NCI-H526 (cell line): ENCODE measurements around the gene ARHGEF6.
A peak's percentile ranks its signal among the peaks of the same experiment; 100 is the strongest.

Source experiments
- DNase-seq, 2 experiments: peaks; one replicate each; lab custom pipeline; 2025; lab: John Stamatoyannopoulos, UW

Gene ARHGEF6

DNA sequence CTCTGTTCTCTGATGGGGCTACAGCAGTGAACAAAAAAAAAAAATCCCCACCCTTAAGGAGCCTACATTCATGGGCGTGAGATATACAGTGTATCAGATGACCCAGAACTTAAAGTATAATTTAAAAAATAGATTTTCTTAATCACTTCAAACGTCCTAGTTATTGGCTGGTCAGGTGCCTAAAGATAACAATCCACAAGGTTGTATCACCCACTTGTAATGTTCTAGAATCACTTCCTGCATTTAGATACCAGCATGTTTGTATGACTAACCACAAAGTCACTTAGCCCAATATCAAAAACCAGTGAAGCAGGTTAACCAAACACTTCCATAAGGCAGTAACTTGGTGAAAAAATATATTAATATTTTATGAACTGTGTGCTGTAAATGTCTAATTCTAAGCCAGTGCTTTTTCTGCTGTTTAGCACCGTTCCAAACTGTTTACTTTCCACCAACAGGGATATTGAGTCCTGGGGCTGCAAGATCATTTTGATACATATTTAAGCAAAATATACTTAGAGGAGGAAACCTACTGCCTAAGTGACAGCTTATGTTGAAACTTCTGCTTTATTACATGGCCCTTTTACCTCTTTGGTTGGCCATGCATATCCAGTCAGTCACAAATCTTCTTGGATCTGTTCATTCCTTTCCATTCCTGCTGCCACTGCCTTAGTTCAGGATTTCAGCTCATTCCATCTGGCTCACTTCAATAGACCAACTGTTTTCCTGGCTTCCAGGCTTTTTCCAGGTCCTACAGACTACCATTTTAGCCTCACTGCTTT, 89.5 kb downstream of the ARHGEF6 start:
- DNase-seq: no peak

DNA sequence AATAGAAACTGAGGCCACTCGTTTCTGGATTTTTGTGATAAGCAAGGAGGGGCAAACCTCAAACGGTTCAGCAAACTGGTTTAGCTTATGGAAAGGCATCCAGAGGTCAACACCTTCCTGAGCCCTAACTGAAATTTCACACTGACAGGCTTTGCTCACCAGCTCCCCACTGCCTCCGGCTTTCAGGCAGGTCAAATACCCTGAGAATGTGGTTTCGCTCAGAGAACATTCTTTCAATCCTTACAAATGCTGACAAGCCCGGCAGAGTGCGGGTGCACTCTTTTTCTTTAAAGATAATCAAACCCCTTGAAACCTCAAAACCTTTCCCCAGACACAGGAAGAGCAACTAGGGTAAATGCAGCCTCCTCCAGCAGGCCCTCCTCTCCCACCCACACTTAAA, 91.3 kb downstream of the ARHGEF6 start:
- no peak for DNase-seq

DNA sequence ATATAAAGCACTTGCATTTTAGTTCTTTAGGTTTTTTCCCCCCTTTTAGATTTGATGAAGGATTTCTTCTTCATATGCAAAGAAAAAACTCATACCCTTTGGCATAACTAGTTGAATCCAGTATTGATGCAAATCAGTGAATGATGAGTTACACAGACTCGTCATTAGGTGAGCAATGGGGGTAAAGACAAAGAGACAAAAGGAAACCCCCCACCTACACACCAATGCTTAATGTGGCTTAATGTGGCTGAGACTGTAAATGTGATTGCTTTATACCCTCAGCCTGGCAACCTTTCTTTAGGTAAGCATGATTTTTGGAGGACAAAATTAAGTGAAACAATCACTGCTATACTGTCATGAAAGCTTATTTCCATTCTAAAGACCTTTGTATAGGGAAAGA, 93.3 kb downstream of the ARHGEF6 start:
- DNase-seq: peak in 1 of 2 experiments; percentile 5

DNA sequence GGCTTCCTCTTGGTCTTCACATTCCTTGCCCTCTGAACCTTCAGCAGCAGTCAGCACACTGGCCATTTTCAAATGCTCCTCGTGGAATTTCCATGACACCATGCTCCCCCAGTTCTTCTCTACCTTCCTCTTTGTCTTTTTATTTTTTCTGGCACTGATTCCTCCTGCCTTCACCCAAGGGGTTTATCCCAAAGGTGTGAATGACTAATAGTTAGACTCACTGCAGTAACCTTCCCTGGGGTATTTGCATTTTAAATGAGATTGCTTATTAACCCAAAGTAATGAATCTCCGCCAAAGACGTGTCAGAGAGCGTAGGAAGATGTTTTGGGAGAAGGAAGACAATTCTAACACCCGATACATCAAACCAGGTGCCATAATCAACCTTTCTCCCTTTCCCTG, 96.6 kb downstream of the ARHGEF6 start:
- no peak for DNase-seq

DNA sequence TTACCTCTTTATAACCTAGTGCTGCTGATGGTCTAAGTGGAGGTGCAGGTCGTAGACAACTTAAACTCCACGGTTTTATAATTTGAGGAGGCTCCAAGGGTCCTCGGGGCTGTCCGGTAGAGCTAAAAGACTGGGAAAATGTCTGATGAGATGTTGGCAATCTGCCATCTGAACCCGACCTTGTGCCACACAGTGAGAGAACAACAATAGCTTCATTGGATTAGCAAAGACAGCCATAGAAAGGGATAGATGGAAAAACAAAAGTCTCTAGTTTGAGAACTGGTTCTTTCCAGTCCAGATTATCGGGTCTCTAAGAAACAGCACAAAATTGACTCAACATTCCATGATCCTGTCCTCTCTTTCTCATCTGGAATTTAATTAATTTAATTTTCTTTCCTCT, 101.2 kb downstream of the ARHGEF6 start:
- DNase-seq: no peak

DNA sequence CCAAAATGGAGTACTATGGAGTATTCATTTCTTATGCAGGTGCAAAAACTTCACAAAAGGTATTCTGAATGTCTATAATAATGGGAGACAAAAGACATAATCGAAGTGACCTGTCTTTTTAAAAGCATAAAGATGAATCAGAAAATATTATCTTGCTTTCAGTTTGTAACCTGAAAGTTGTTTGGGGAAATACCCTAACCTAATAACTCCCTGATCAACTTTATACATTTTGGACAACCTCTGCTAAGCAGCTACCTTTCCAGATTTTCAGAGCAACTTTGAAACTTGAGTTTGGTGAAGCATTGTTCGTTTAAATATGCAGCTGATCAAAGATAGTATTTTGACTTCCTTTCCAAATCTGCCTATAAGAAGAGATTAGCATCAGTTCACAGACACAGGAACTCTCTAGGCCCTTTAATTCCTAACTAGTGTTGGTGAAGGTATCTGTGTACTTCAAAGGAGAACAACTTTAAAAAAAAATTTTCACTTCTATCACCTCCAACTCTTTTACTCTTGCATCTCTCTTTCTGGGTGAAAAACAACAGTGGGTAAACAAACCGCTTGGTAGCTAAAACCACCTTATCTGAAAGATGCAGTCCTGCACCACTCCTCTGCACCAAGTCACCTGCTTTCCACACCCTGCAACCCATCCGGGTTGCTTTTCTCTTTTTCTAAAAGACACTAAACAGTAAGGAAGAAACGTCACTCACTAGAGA, 106.3 kb downstream of the ARHGEF6 start:
- DNase-seq: no peak

DNA sequence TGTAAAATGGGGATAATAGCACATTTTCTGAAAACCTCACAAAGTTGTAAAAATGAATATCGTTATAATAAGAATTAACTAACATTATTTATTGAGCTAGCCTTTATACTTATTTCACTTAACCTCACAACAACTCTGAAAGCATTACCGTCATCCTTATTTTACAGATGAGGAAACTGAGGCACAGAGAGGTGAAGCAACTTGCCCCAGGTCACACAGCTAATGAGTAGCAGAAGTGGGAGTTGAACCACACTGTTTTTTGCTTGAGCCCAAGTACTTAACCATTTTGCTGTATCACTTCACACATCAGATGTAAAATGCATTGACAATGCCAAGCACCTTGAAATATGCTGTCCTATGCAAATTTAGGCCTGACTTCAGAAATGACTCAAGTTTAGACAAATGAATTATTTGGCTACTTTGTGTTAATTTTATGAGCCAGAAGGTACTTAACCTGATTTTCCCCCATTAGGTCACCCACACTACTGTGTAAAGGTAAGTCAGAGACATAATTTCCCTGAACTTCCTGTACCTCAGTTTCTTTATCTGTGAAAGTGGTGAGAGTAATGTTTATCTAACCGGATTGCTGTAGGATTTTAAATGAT, 109.6 kb downstream of the ARHGEF6 start:
- no peak for DNase-seq

DNA sequence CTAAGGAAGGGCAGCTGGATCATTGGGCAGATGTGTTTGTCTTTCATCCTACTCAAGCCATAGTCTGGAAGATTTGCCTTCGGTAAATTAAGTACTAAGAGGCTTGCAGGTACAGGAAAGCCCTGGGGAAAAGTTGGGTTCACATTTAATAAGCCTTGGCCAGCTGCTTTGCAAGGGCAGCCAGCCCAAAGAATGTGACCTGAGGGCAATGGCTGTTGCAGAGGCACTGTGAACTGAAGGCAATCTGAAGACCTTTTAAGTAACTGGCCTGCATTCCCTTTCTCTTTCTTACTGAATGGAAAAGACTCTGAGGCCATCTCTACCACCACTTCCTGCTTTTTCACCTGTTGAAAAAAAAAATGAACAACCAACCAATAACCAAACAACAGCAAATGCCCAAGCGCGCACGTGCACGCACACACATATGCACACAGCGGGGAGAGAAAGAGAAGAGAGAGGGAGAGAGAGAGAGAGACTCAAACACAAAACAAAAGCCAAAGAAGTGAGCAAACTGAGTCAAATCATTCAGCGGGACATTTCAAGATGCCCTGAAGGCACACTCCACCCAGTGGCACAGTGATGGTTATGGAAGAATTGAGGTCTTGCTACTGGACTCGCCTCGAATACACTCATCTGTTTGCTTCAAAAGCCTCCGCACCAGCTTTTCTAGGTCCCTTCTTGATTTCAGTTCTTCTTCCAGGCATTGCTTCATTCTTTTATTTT, 113.1 kb downstream of the ARHGEF6 start:
- DNase-seq: no peak

DNA sequence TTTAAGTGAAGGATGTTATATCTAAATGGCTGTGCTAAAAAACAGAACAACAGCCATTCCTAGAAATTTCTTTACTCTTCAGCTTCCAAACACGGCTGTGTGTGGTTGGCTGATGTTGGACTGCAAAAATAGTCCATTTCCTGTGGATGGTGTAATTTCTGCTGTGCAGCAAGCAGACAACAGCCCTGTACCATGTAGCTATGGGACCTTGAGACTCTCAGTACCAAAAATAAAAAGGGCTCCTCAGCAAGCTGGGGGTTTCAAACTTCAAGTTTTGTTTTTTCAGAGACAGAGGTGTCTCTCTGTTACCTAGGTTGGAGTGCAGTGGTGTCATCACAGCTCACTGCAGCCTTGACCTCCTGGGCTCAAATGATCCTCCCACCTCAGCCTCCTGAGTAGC, 114.6 kb downstream of the ARHGEF6 start:
- no peak for DNase-seq

DNA sequence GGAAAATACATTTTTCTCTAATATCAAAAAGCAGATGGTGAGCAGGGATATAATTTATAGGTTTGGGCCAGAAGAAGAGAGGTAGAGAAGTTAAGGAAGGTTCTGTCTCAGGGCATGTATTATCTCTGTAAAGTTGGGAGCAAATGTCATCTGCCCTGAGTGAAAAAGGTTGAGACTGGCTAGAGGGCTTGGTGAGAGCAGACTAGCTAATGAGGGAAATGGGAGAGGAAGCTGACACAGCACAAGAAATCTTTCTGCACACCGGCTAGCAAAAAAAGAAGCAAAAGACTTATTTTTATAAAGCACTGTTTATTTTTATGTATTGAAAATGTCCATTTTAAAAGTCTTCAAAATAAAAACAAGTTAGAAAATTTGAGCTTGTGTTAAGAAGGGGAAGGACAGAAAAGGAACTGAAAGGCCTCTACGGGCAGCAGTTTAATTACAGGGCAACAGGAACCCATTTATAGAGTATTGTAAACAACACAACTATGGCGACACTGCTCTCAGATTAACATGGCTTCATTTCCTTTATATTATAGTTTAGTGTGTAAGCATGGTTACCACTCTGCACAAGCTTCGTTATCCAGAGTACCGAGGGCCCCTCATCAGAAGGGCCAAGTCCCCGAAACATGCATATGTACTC, 115.4 kb downstream of the ARHGEF6 start:
- no peak for DNase-seq

DNA sequence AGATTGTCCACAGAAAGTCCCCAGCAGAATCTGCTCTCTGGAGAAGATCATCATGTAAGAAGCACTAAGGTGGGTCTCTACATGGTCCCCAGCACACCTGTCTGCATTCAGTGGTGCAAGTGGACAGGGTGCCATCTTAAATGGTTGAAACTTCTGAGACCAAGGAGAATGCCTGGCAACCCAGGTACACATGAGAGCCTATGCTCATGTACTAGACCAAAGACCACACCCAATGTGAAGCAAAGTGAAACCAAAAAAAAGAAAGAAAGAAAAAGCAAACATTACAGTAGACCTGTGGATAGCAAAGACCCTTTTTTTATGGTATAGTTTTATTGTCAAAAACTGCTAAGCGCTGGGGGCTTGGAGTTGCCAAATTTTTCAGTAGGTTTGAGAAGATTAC, 117.8 kb downstream of the ARHGEF6 start:
- DNase-seq: no peak

DNA sequence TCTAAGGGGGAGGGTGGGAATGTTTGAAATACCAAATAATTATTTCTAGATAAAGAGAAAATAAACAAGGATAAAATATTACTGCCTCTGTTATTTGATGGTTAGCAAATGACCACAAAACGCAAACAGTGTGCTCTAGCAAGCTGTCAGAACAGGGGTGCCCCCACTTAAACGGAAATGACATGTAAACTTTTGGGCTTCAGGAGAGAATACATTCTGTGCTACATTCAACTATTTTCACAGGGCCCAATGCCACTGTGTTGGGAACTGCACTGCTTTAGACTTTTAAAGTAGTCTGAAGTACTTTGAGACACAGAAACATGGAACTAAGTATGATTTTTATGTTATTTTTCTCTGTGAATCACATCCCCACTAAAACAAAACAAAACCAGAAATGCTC, 118.6 kb downstream of the ARHGEF6 start:
- no peak for DNase-seq

DNA sequence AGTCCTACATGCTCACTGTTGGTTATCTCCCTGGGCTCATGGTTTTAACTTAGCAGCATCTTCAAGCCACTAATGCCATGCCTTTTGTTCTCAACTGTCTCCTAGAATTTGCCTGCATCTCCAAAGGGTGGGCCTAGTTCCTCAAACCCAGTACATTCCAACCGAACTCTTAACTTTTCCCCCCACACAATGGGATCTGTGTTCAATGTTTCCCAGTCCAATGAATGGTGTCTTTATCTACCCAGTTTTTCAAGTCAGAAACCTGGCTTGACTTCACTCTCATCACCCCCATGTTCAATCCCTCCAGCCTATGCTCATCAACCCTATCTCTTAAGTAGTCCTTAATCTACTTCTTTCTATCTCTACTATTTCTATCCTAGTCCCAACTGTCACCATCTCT, 119.8 kb downstream of the ARHGEF6 start:
- DNase-seq: no peak

DNA sequence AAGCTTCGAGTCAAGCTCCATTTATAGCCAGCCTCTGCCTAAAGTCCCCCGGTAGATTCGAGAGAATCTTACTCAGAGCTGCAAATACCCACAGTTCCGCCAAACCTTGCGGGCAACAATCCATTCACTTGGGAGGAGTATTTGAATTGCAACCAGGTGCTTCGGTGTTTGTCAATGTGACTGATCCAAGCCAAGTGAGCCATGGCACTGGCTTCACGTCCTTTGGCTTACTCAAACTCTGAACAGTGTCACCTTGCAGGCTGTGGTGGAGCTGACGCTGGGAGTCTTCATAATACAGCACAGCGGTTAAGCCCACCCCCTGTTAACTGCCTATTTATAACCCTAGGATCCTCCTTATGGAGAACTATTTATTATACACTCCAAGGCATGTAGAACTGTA, 121.6 kb downstream of the ARHGEF6 start:
- no peak for DNase-seq

DNA sequence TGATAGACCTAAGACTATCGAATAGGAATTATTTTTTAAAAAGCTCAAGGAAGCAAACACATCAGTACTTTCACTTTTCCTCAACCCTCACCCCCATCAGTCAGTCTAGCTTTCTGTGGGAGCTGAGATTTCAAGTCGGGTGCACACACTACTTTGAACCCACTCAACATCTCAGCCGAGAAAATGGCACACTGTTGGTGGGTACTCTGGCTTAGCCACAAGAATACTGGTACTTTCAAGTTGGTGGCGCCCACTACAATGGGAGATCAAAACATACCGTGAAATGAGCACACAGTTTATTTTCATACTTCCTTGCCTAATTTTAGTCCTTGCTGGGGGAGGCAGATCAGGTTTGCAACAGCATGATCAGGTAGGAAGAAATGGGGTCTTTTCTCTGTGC, 122.6 kb downstream of the ARHGEF6 start:
- DNase-seq: no peak

DNA sequence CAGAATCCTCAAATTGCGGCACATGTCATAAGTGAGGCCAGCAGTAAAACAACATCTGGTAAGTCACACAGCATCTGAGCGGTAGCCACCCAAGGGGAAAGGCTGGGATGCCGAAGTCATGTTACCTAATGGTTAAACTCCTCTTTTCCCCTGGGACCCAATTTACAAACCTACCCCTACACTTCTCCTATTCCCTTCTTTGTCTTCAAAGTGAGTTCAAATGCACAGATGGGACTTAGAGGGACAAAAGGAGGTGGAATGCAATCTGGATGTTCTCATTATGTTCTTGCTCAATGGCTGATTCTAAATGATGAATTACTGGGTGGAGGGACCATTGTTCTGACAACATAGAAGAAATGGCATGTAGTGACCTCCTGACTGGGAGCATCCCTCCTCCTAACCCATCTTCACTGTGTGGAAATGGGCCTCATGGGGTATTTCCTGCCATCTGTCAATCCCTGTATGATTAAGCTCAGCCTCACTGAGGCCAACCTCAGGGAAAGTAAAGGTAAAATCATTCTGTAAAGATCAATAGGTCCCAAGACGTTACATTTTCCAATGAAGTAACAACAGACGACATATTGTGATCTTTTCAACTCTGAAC, 124.3 kb downstream of the ARHGEF6 start:
- DNase-seq: no peak

DNA sequence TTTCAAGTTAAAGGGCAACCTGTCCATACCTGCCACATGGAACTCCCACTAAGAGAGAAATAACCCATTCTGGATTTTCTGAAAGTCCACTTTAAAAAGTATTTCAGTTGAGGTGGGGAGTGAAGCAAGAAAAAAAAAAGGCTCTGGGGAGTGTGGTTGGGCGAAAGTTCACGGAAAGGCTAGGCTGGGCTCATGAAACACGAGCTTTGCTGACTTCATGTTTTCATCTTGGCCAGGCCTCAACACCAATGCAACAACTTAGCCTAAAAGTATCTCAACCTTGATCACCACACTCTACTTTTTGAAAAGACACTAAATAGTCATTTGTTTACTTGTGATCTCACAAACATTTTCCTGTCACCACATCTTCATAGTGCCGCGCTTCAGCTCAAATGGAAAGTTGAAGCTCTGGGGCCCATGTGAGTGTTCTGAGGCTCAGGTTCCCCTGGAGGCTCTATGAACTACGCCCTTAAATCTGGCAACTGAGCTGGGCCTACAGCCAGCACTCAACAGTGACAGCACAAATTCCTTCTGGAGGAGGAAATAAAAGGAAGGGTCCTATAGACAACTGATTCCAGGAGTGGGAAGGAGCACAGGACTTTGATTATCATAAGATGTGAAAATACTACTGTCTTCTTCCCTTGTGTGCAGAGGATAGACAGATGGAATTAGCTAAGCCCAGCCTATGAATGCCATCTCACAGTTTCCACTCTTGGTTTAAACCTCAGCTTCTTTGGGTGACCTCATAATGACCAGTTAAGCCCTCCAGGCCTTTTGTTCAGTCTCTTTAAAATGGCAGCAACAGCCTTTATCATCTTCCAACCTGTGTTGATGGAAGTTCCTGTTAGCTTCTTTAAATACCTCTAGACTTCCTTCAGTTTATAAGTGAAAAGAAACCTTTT, 127.7 kb downstream of the ARHGEF6 start:
- DNase-seq: no peak

DNA sequence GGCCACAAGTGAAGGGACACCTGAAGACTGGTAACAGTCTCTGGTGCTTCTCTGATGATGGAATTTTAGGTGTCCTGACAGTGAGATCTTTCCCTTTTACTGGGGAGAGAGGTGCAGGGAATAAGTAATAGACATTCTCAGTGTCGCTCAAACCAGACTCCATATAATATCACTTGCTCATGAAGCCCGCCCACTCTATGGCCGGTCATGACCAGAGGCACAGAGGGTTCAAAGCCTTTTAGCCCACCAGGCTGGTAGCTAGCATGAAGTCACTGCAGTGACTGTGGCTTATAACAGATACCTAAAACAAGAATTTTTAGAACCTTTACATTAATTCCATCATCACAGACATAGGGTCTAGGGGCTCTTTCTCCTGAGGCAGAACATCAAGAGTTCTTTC, 129.9 kb downstream of the ARHGEF6 start:
- DNase-seq: no peak

DNA sequence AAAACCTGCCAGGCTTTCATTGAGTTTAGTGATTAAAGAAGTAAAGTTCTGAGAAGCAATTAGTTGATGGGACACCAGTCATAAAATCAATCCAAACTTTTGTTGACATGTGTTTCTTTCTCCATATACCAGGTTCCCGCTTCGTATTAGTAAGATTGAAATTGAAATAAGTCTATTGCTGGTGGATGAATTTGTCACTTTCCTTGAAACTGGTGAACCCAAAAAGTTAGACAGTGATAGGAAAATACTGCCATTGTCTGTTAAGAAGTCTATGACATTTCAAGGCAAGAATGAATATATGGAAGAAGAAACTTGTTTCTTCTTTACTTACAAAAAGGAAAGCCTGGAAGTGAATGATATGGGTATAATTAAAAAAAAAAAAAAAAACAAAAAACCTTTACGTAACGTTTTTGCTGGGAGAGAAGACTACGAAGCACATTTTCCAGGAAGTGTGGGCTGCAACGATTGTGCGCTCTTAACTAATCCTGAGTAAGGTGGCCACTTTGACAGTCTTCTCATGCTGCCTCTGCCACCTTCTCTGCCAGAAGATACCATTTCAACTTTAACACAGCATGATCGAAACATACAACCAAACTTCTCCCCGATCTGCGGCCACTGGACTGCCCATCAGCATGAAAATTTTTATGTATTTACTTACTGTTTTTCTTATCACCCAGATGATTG, 132.9 kb downstream of the ARHGEF6 start, which contains the start of gene CD40LG:
Gene CD40LG (plus strand): TSS at position 482 of the 684 bp plus-strand sequence. CDS start 91 bp downstream, at position 573.
- DNase-seq: no peak
